Gastroesophageal sphincter (tissue), 4 donors: ENCODE results near the gene SETBP1. TPM values are rescaled to one million over a fixed set of nuclear protein-coding genes. Genes with fewer than 3 reads are reported as not detected.

Experiments used
- ATAC-seq: fragments of 150-250 bp; one replicate; pipeline ENCODE4 v1.9.1; 2016; ENCODE audit warnings: mild to moderate bottlenecking, moderate library complexity
- H3K27ac ChIP-seq, 4 donors: fragments of 200-600 bp; sonication (generic) in 3 of 4; 1 replicate in 3 of 4; 2 replicates in 1 of 4; pipeline ENCODE4 v1.5.1; 2016 to 2019
- H3K27me3 ChIP-seq: fragments of 200-600 bp; sonication (generic); one replicate; pipeline ENCODE4 v1.5.1; 2019
- H3K36me3 ChIP-seq, 2 donors: fragments of 200-600 bp; sonication (generic); one replicate each; pipeline ENCODE4 v1.5.1; 2019; ENCODE audit warnings: control low read depth in 1 of 2
- H3K4me1 ChIP-seq, 3 donors: fragments of 200-600 bp; sonication (generic); 1 replicate in 2 of 3; 2 replicates in 1 of 3; pipeline ENCODE4 v1.5.1; 2016 to 2019; ENCODE audit warnings: control low read depth in 2 of 3
- H3K4me3 ChIP-seq, 2 donors: fragments of 200-600 bp; sonication (generic); one replicate each; pipeline ENCODE4 v1.5.1; 2019; ENCODE audit warnings: mild to moderate bottlenecking in 1 of 2, moderate library complexity in 1 of 2
- H3K9me3 ChIP-seq, 3 donors: fragments of 200-600 bp; sonication (generic); one replicate each; pipeline ENCODE4 v1.5.1; 2017 to 2019; ENCODE audit warnings: control low read depth in 2 of 3
- EP300 ChIP-seq: sonication (generic); formaldehyde crosslinking; IDR thresholded peaks from one replicate; pipeline ENCODE4 v1.6.1; 2017; ENCODE audit warnings: antibody characterized with exemption, mild to moderate bottlenecking
- POLR2A ChIP-seq, 2 donors: fragments of 450-650 bp; IDR thresholded peaks; one replicate each; pipeline ENCODE4 v1.6.1; 2017; ENCODE audit warnings: antibody characterized with exemption in 2 of 2, mild to moderate bottlenecking in 2 of 2, moderate library complexity in 1 of 2
- POLR2AphosphoS5 ChIP-seq: sonication (generic); formaldehyde crosslinking; IDR thresholded peaks from one replicate; pipeline ENCODE4 v1.6.1; 2017; ENCODE audit warnings: antibody characterized with exemption
- WGBS, 2 donors: methylation state at CpG; one replicate each; pipeline ENCODE4 v1.1.5; 2018; ENCODE audit warnings: low coverage in 1 of 2; 5-methylcytosine and 5-hydroxymethylcytosine counted together
- total RNA-seq, 4 donors: library from RNA; depleted of rRNA; stranded (reverse); fragments of >200 nt; gene quantifications; one replicate each; pipeline ENCODE4 v1.1.0, GENCODE V29; 2016
- TF ChIP-seq, protein P1 (sequence below), 4 experiments: fragments of 200-600 bp in 2 of 4; fragments of 450-650 bp in 2 of 4; sonication (generic) in 1 of 4; IDR thresholded peaks; one replicate each; pipeline ENCODE4 v1.5.1; 2017 to 2019; ENCODE audit warnings: antibody characterized with exemption in 4 of 4, mild to moderate bottlenecking in 2 of 4, moderate library complexity in 2 of 4

The SETBP1 gene
- total RNA-seq, 4 donors from 2014 or later: 42.5 to 87.6 (median 67.8) TPM

DNA sequence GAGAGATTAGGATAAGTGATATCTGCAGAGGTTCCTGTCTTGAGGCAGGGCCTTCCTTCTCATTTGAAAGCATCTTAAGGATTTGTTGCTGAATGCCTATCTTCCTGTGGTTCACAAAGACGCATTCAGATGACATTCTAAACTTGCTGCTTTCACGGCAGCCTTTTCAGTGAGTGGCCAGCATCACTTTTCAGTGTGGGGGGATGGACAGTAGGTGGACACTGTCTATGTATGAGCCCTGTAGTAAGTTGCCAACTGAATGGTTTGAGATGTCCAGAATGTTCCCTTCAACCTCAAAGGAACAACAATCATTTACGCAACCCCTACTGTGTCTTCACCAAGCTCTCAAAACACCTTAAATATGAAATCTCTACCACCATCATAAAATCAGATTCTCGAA is 46.6 kb downstream of the SETBP1 start:
- ATAC-seq: no peak
- Histone ChIP-seq H3K27me3 (no peaks in the 10 kb centered on the region), H3K4me1 (peaks cover 13 to 74% (median 17%) of the 10 kb centered on the region in 3 donors), H3K4me3 (no peak overlapping the region), H3K36me3 (no peaks in the 10 kb centered on the region), H3K9me3 (no peaks in the 10 kb centered on the region), H3K27ac (peak overlapping the region in 1 of 4 donors; percentile 71)
- TF ChIP-seq POLR2A (IDR thresholded peaks at IDR 0.05): no peak
- no peak for TF ChIP-seq POLR2AphosphoS5
- TF ChIP-seq, protein P1, sequence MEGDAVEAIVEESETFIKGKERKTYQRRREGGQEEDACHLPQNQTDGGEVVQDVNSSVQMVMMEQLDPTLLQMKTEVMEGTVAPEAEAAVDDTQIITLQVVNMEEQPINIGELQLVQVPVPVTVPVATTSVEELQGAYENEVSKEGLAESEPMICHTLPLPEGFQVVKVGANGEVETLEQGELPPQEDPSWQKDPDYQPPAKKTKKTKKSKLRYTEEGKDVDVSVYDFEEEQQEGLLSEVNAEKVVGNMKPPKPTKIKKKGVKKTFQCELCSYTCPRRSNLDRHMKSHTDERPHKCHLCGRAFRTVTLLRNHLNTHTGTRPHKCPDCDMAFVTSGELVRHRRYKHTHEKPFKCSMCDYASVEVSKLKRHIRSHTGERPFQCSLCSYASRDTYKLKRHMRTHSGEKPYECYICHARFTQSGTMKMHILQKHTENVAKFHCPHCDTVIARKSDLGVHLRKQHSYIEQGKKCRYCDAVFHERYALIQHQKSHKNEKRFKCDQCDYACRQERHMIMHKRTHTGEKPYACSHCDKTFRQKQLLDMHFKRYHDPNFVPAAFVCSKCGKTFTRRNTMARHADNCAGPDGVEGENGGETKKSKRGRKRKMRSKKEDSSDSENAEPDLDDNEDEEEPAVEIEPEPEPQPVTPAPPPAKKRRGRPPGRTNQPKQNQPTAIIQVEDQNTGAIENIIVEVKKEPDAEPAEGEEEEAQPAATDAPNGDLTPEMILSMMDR (IDR thresholded peaks at IDR 0.05): no peak
- TF ChIP-seq EP300: no peak
- 94% methylated on average over 2 to 4 of the region's 4 CpGs for WGBS, 2 donors

DNA sequence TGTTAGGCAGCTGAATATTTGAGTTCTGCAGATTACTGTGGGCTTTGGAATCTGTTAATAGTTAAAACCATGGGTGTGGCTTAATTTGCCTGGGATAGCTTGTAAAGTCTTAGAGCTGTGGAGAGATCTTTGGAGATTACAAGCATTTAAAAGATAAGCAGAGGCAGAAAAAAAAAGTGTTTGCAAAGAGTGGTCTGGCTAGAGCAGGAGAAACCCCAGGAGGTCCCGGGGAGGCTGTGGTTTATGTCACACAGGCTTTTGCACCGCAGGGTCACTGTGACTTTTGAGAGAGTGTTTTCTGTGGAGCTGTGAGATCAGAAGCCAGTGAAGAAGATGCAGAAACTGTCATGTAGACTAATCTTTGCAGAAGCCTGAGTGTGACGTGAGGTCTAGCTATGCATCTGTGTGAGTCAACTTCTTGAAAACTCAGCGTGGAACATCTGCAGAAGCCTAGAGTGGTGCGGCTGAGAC is 49.0 kb downstream of the SETBP1 start:
- Histone ChIP-seq H3K27ac (no peak overlapping the region), H3K36me3 (no peaks in the 10 kb centered on the region), H3K9me3 (no peaks in the 10 kb centered on the region), H3K4me1 (peaks cover 13 to 77% (median 19%) of the 10 kb centered on the region in 3 donors), H3K4me3 (no peak overlapping the region), H3K27me3 (no peaks in the 10 kb centered on the region)
- no peak for ATAC-seq
- 59 to 70% methylated on average over 5 of the region's 5 CpGs for WGBS, 2 donors
- TF ChIP-seq EP300 (no peak), POLR2AphosphoS5 (no peak), POLR2A (IDR thresholded peaks at IDR 0.05) (no peak)
- TF ChIP-seq, protein P1 (IDR thresholded peaks at IDR 0.05): no peak

DNA sequence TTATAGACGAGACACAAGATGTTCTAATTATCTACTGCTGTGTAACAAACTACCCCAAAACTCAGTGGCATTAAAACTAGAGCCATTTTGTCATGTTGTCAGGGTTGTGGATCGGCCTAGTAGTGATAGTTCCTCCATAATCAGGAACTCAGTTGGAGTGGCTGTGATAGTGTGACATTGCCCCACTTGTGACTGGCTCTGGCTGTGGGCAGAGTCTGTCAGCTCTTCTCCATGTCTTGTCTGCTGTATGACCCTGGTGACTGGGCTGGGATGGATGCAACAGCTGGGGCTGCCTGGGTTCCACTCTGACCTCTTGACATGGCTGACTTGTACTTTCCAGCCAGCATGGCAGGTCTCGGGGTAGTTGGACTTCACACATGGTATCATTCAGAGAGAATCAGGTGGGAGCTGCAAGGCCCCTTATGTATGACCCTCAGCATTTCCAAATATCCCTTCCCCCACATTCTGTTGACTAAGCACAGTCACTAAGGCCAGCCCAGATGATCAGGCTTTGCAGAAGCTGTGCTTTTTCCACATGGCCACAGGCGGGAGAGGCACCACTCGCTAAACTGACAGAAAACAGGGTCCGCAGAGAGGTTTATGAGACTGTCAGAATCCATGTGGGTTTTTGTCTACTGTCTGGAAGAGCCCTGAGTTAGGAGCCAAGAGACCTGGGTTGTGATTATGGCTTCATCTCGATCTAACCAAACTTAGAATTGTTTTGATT is 50.3 kb downstream of the SETBP1 start:
- Histone ChIP-seq H3K9me3 (no peaks in the 10 kb centered on the region), H3K4me1 (peaks cover 8 to 64% (median 10%) of the 10 kb centered on the region in 3 donors), H3K36me3 (no peaks in the 10 kb centered on the region), H3K27ac (no peak overlapping the region), H3K27me3 (no peaks in the 10 kb centered on the region), H3K4me3 (no peak overlapping the region)
- TF ChIP-seq, protein P1 (IDR thresholded peaks at IDR 0.05): no peak
- no peak for TF ChIP-seq POLR2AphosphoS5
- TF ChIP-seq POLR2A (IDR thresholded peaks at IDR 0.05): no peak
- TF ChIP-seq EP300: no peak
- WGBS, 2 donors: 81 to 93% methylated on average over 4 to 5 of the region's 7 CpGs
- ATAC-seq: no peak

DNA sequence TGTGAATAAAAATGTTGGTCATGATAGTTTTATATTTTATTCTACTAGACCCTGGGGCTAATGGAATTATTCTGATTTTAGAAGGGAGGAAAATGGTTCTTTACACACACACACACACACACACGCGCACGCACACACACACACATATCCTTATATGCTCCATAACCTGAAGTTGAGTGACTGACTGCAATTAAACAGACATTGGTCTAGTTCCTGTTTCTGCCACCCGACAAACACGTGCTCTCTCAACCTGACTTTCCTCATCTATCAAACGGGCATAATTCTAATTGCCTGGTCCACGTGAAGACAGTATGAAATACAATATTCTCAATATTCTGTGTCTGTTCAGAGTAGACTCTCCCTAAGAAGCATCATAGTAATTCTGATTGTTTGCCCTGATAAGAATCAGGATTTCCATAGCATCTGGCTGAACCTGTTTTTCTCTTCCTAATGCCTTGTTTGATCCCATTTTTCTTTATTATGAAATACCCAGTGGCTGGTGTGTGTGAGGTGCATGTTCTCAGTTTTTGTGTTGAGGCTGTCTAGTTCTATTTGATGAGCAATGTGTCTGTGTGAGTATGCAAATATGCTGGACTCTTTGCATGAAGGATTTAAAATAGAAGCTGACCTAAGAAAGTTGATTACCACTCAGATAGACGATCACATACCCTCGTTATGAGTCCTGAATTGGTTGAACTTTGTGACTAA is 51.0 kb downstream of the SETBP1 start:
- 64 to 65% methylated on average over 9 of the region's 9 CpGs for WGBS, 2 donors
- no peak overlapping the region for H3K27ac ChIP-seq
- no peak for ATAC-seq
- H3K9me3 ChIP-seq: no peaks in the 10 kb centered on the region
- H3K4me1 ChIP-seq: peaks cover 4 to 59% (median 10%) of the 10 kb centered on the region in 3 donors
- H3K4me3 ChIP-seq: no peak overlapping the region
- TF ChIP-seq EP300: no peak
- TF ChIP-seq, protein P1 (IDR thresholded peaks at IDR 0.05): no peak
- TF ChIP-seq POLR2AphosphoS5: no peak
- no peak for TF ChIP-seq POLR2A (IDR thresholded peaks at IDR 0.05)
- H3K36me3 ChIP-seq: no peaks in the 10 kb centered on the region
- H3K27me3 ChIP-seq: no peaks in the 10 kb centered on the region
